IPS-20b (cell line): ENCODE data around the gene NFATC3.

ENCODE experiments used
- H3K27ac ChIP-seq: one replicate; pipeline ENCODE4 v1.5.1; 2013; ENCODE audit warnings: low read length
- H3K27me3 ChIP-seq: 2 replicates; pipeline ENCODE4 v1.6.1; 2013; ENCODE audit warnings: mild to moderate bottlenecking, low read length, inconsistent platforms; ENCODE audit not compliant: insufficient read depth
- H3K36me3 ChIP-seq: 2 replicates; pipeline ENCODE4 v1.6.1; 2013; ENCODE audit warnings: low read depth, mild to moderate bottlenecking, inconsistent platforms, low read length, moderate library complexity; ENCODE audit not compliant: insufficient read depth
- H3K4me1 ChIP-seq: 2 replicates; pipeline ENCODE4 v1.6.1; 2013; ENCODE audit warnings: mild to moderate bottlenecking, control low read depth, inconsistent platforms, low read length, moderate library complexity; ENCODE audit not compliant: insufficient read depth
- H3K4me3 ChIP-seq: 2 replicates; pipeline ENCODE4 v1.5.1; 2013; ENCODE audit warnings: mild to moderate bottlenecking, low read length, inconsistent platforms
- H3K9ac ChIP-seq: 2 replicates; pipeline ENCODE4 v1.6.1; 2013; ENCODE audit warnings: low read depth, mild to moderate bottlenecking, inconsistent platforms, low read length, moderate library complexity
- H3K9me3 ChIP-seq: 2 replicates; pipeline ENCODE4 v1.6.1; 2013; ENCODE audit warnings: mild to moderate bottlenecking, low read depth, low read length, inconsistent platforms; ENCODE audit not compliant: insufficient read depth

The NFATC3 gene

GRCh38 chr16:68235887-68236136, 150.6 kb downstream of the NFATC3 start, which contains the start of gene ESRP2:
TSS of gene ESRP2 (minus strand) at chr16:68236127. CDS start at chr16:68236045, 82 bp downstream.
- peak within 1 kb of the TSS; percentile 7 for H3K27ac ChIP-seq
- H3K27me3 ChIP-seq = peaks cover 43% of the 10 kb centered on the region
- H3K9ac ChIP-seq = peak within 1 kb of the TSS; percentile 92

GRCh38 chr16:68236137-68236825, 151.1 kb downstream of the NFATC3 start:
- Histone ChIP-seq H3K27ac (peak overlapping the region; percentile 7), H3K4me1 (peaks cover 8% of the 10 kb centered on the region; the same call in 1 of the 2 replicates), H3K27me3 (peaks cover 43% of the 10 kb centered on the region), H3K9me3 (no peaks in the 10 kb centered on the region), H3K4me3 (peak overlapping the region; percentile 76), H3K36me3 (peaks cover 21% of the 10 kb centered on the region), H3K9ac (peak overlapping the region; percentile 92)

More at GRCh38 chr16:68235887-68236136, 150.6 kb downstream of the NFATC3 start, which contains the start of gene ESRP2:
- Histone ChIP-seq H3K36me3 (peaks cover 26% of the 10 kb centered on the region), H3K4me3 (peak within 1 kb of the TSS; percentile 76), H3K9me3 (no peaks in the 10 kb centered on the region), H3K4me1 (peaks cover 8% of the 10 kb centered on the region; the same call in 1 of the 2 replicates)

- H3K27ac ChIP-seq = peak overlapping the region; percentile 7
Measured at GRCh38 chr16:68236826-68237242, 151.7 kb downstream of the NFATC3 start.

DNA sequence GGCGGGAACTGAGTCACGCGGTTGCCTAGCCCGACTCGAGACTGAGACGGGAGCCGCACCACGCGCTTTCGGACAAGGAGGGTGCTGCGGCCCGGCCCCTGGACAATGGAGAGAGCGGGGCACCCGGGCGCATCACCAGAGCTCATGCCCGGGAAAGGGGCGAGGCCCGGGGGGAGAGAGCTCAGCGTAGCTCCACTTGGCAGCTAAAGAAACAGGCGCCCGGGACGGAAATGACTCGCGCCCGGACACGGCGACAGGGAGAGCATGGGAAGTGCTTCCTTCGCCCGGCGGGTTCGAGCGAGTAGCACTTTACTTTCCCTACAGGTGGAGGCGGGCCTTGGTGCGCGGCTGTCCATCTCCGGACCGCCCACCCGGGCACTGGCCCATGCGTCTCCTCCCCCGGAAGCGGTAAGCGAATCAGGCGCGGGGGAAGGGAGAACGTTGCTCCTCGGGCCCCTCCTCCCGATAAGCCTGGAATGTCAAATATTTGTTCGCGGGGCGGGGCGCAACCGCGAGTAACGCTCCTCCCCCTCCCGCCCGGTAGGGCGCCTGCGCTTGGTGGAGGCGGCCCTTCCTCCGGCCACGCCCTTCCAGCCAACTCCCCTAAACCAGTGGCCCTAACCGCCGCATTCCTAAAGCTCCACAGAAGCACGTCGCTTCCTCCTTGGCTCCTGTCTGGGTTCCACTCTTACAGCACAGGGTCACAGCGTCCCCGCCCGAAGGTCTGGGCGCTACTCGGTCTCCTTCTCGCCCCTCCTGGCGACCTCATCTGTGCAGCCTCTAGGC, 152.3 kb downstream of the NFATC3 start:
- H3K27ac ChIP-seq = peak overlapping the region; percentile 81
- H3K27me3 ChIP-seq = peaks cover 43% of the 10 kb centered on the region
- H3K36me3 ChIP-seq = peaks cover 9% of the 10 kb centered on the region
- no peaks in the 10 kb centered on the region for H3K9me3 ChIP-seq
- H3K4me1 ChIP-seq = peaks cover 8% of the 10 kb centered on the region; the same call in 1 of the 2 replicates
- H3K9ac ChIP-seq = peak overlapping the region; percentile 92
- peak overlapping the region; percentile 76 for H3K4me3 ChIP-seq

More at GRCh38 chr16:68236826-68237242, 151.7 kb downstream of the NFATC3 start:
- peaks cover 43% of the 10 kb centered on the region for H3K27me3 ChIP-seq
- peaks cover 8% of the 10 kb centered on the region; the same call in 1 of the 2 replicates for H3K4me1 ChIP-seq
- peaks cover 15% of the 10 kb centered on the region for H3K36me3 ChIP-seq
- no peaks in the 10 kb centered on the region for H3K9me3 ChIP-seq
- H3K9ac ChIP-seq = peak overlapping the region; percentile 92
- peak overlapping the region; percentile 76 for H3K4me3 ChIP-seq

DNA sequence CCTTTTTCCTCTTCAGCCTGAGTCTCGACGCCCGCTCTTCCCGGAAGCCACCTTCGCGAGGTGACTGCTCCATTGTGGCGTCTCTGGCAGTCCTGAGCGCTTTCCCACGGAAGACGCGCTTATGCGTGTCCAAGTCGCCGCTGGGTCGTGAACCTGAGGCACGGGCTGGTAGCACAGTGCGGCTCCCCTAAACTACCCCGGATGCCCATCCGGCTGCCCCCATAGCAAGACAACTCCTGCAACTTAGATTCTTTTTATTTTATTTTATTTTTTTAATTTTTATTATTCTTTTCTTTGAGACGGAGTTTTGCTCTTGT, 152.8 kb downstream of the NFATC3 start:
- no peaks in the 10 kb centered on the region for H3K9me3 ChIP-seq
- peak overlapping the region; percentile 81 for H3K27ac ChIP-seq
- peaks cover 8% of the 10 kb centered on the region; the same call in 1 of the 2 replicates for H3K4me1 ChIP-seq
- peak overlapping the region; percentile 69; the same call in 1 of the 2 replicates for H3K9ac ChIP-seq
- H3K36me3 ChIP-seq = peaks cover 4% of the 10 kb centered on the region; the same call in 1 of the 2 replicates
- peak overlapping the region; percentile 67 for H3K4me3 ChIP-seq
- peaks cover 43% of the 10 kb centered on the region for H3K27me3 ChIP-seq

DNA sequence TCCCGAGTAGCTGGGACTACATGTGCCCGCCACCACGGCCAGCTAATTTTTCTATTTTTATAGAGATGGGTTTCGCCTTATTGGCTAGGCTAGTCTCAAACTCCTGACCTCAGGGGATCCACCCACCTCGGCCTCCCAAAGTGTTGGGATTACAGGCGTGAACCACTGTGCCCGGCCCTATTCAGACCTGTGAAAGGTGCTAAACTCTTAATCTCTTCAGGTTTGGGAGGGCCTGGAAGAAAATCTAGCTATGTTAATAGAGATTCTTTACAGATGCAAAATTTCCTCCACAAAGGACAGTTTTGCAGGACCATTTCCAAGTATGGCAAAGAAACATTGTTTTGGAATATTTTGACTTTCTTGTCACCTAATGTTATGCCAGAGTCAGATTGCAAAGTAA, 156.9 kb downstream of the NFATC3 start:
- Histone ChIP-seq H3K36me3 (no peaks in the 10 kb centered on the region), H3K4me1 (peaks cover 4% of the 10 kb centered on the region; the same call in 1 of the 2 replicates), H3K9ac (no peak overlapping the region), H3K27ac (no peak overlapping the region), H3K4me3 (no peak overlapping the region), H3K9me3 (no peaks in the 10 kb centered on the region), H3K27me3 (peaks cover 35% of the 10 kb centered on the region)

GRCh38 chr16:68242926-68243858, 158.0 kb downstream of the NFATC3 start:
- H3K9me3 ChIP-seq = no peaks in the 10 kb centered on the region
- no peak overlapping the region for H3K4me3 ChIP-seq
- H3K27ac ChIP-seq = no peak overlapping the region
- H3K4me1 ChIP-seq = peaks cover 4% of the 10 kb centered on the region; the same call in 1 of the 2 replicates
- no peak overlapping the region for H3K9ac ChIP-seq
- H3K36me3 ChIP-seq = no peaks in the 10 kb centered on the region
- peaks cover 35% of the 10 kb centered on the region for H3K27me3 ChIP-seq

- Histone ChIP-seq H3K27ac (no peak overlapping the region), H3K27me3 (peaks cover 25% of the 10 kb centered on the region), H3K36me3 (no peaks in the 10 kb centered on the region), H3K9me3 (no peaks in the 10 kb centered on the region), H3K4me1 (peaks cover 4% of the 10 kb centered on the region; the same call in 1 of the 2 replicates), H3K9ac (peak overlapping the region; percentile 52; the same call in 1 of the 2 replicates), H3K4me3 (peak overlapping the region; percentile 83)
Measured at GRCh38 chr16:68244481-68244902, 159.3 kb downstream of the NFATC3 start.

GRCh38 chr16:68244903-68245853, 160.0 kb downstream of the NFATC3 start, which contains the start of gene PLA2G15:
TSS of gene PLA2G15 (plus strand) at chr16:68245373. CDS start at chr16:68245427, 54 bp downstream.
- no peak within 1 kb of the TSS for H3K27ac ChIP-seq
- H3K27me3 ChIP-seq = peaks cover 22% of the 10 kb centered on the region
- H3K4me3 ChIP-seq = peak within 1 kb of the TSS; percentile 83
- no peaks in the 10 kb centered on the region for H3K36me3 ChIP-seq
- H3K4me1 ChIP-seq = peaks cover 4% of the 10 kb centered on the region; the same call in 1 of the 2 replicates
- peak within 1 kb of the TSS; percentile 76 for H3K9ac ChIP-seq
- H3K9me3 ChIP-seq = no peaks in the 10 kb centered on the region

GRCh38 chr16:68246121-68246520, 161.0 kb downstream of the NFATC3 start:
- peak overlapping the region; percentile 76; the same call in 1 of the 2 replicates for H3K9ac ChIP-seq
- no peak overlapping the region for H3K27ac ChIP-seq
- H3K27me3 ChIP-seq = peaks cover 22% of the 10 kb centered on the region
- H3K4me1 ChIP-seq = peaks cover 4% of the 10 kb centered on the region; the same call in 1 of the 2 replicates
- no peaks in the 10 kb centered on the region for H3K9me3 ChIP-seq
- H3K36me3 ChIP-seq = no peaks in the 10 kb centered on the region
- peak overlapping the region; percentile 83 for H3K4me3 ChIP-seq
